ENCODE measurements around the gene PPP2R5A.

The PPP2R5A gene

DNA sequence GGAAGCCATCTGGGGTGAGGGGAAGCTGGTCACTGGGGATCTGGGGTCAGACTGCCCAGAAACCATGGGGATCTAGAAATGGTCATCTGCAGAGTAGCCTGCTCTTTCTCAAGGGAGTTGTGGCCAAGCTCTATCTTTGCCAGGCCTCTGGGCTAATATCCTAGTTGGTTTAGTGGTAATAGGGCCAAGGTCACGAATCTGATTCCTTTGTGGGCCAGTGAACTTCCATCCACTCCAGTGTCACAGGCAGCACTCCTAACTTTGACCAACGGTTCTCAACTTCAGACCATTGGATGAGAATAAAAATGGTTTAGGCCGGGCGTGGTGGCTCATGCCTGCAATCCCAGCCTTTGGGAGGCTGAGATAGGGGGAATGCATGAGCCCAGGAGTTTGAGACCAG, 28.1 kb upstream of the PPP2R5A start:
- Histone ChIP-seq H3K4me3 (ENCODE audit: low read depth, low read length, poor library complexity, severe bottlenecking) (no peak overlapping the region), H3K36me3 (ENCODE audit: insufficient read depth, low read length) (no peaks in the 10 kb centered on the region), H3K9ac (ENCODE audit: low read length) (no peak overlapping the region), H3K4me1 (ENCODE audit: insufficient read depth, low read length, severe bottlenecking) (peaks cover 24% of the 10 kb centered on the region), H3F3A (ENCODE audit: insufficient read depth, low read length) (no peaks in the 10 kb centered on the region), H3K27ac (ENCODE audit: low read depth, low read length, poor library complexity, severe bottlenecking) (no peak overlapping the region), H3K9me2 (ENCODE audit: low read depth, low read length) (no peaks in the 10 kb centered on the region), H4K20me1 (ENCODE audit: insufficient read depth, low read length) (no peaks in the 10 kb centered on the region), H3K4me2 (ENCODE audit: low read length) (no peak overlapping the region), H3K9me3 (ENCODE audit: low read length) (no peaks in the 10 kb centered on the region), H3K27me3 (ENCODE audit: insufficient read depth, low read length) (no peaks in the 10 kb centered on the region), H3K79me2 (ENCODE audit: insufficient read depth, low read length) (no peaks in the 10 kb centered on the region), H2AFZ (ENCODE audit: low read length) (no peak overlapping the region)
- TF ChIP-seq EZH2 (IDR thresholded peaks at IDR 0.05; ENCODE audit: borderline replicate concordance, low read length) = no peak
- TF ChIP-seq, protein P1, sequence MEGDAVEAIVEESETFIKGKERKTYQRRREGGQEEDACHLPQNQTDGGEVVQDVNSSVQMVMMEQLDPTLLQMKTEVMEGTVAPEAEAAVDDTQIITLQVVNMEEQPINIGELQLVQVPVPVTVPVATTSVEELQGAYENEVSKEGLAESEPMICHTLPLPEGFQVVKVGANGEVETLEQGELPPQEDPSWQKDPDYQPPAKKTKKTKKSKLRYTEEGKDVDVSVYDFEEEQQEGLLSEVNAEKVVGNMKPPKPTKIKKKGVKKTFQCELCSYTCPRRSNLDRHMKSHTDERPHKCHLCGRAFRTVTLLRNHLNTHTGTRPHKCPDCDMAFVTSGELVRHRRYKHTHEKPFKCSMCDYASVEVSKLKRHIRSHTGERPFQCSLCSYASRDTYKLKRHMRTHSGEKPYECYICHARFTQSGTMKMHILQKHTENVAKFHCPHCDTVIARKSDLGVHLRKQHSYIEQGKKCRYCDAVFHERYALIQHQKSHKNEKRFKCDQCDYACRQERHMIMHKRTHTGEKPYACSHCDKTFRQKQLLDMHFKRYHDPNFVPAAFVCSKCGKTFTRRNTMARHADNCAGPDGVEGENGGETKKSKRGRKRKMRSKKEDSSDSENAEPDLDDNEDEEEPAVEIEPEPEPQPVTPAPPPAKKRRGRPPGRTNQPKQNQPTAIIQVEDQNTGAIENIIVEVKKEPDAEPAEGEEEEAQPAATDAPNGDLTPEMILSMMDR (IDR thresholded peaks at IDR 0.05; ENCODE audit: low read length) = no peak

DNA sequence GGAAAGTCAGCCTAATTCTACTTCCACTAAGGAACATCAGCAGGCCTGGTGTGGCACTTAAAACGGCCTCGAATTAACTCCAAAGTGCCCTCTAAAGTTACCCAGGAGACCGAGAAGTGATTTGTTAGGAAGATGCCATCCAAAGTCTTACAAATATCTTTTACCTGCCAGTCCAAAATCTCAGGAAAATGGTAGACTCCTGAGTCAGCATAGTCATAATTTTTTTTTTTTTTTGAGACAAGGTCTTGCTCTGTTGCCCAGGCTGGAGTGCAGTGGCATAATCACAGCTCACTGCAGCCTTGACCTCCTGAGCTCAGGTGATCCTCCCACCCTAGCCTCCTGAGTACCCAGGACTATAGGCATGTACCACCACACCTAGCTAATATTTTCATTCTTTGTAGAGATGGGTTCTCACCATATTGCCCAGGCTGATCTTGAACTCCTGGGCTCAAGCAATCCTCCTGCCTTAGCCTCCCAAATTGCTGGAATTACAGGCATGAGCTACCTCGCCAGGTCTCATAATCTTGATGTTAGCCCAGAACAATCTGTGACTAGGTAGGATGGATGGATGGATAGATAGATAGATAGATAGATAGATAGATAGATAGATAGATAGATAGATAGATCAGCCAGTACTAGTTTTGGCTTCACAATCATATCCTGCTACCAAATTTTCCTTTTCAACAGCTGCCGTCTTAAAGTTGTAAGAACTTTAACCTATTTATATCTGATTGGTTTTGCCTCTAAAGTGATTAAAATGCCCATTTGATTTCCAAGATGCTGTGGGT, 25.3 kb upstream of the PPP2R5A start:
- no peaks in the 10 kb centered on the region for H3F3A ChIP-seq (ENCODE audit: insufficient read depth, low read length)
- no peak overlapping the region for H3K4me2 ChIP-seq (ENCODE audit: low read length)
- no peak overlapping the region for H2AFZ ChIP-seq (ENCODE audit: low read length)
- no peak overlapping the region for H3K27ac ChIP-seq (ENCODE audit: low read depth, low read length, poor library complexity, severe bottlenecking)
- H3K4me1 ChIP-seq (ENCODE audit: insufficient read depth, low read length, severe bottlenecking) = peaks cover 21% of the 10 kb centered on the region
- no peaks in the 10 kb centered on the region for H3K9me2 ChIP-seq (ENCODE audit: low read depth, low read length)
- no peak for TF ChIP-seq EZH2 (IDR thresholded peaks at IDR 0.05; ENCODE audit: borderline replicate concordance, low read length)
- TF ChIP-seq, protein P1 (IDR thresholded peaks at IDR 0.05; ENCODE audit: low read length) = no peak
- no peaks in the 10 kb centered on the region for H3K36me3 ChIP-seq (ENCODE audit: insufficient read depth, low read length)
- H3K9me3 ChIP-seq (ENCODE audit: low read length) = no peaks in the 10 kb centered on the region
- no peaks in the 10 kb centered on the region for H3K27me3 ChIP-seq (ENCODE audit: insufficient read depth, low read length)
- H3K9ac ChIP-seq (ENCODE audit: low read length) = no peak overlapping the region
- H3K4me3 ChIP-seq (ENCODE audit: low read depth, low read length, poor library complexity, severe bottlenecking) = no peak overlapping the region
- H3K79me2 ChIP-seq (ENCODE audit: insufficient read depth, low read length) = no peaks in the 10 kb centered on the region
- no peaks in the 10 kb centered on the region for H4K20me1 ChIP-seq (ENCODE audit: insufficient read depth, low read length)

DNA sequence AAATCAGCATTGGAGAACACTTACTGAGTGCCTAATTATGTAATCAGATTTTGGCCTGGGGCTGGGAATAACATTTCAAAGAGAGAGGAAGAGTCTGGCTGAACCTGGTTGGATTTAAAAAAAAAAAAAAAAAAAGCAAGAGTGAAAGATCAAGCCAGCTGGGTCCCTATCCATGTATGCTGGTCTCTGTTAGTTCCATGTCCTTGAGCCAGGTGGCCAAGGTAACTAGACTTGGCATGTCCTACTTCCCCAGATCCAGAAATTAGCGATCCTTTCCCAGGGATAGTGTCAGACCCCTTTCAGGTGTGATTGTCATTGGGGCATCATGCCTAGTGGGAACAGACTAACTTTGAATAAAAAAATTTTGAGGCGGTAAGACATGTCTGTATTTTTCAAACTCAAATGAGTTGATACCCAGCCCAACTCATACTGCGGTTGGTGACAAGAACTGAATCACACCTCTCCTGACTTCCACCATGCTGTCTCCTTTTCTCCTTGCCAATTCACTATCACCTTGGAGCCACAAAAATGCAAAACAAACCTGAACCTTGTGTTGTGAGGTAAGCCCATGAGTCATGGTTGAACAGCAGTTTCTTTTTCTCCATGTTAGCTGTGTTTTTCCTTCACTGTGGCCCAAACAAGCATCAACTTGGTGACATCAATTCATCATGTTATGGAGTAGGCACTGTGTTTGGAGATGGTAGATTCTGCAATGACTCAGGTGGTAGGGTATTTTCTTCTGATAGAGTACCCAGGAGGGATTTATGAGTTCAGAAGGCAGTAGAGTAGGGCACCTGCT, 24.5 kb upstream of the PPP2R5A start:
- no peaks in the 10 kb centered on the region for H3K27me3 ChIP-seq (ENCODE audit: insufficient read depth, low read length)
- no peaks in the 10 kb centered on the region for H3F3A ChIP-seq (ENCODE audit: insufficient read depth, low read length)
- no peaks in the 10 kb centered on the region for H3K36me3 ChIP-seq (ENCODE audit: insufficient read depth, low read length)
- H3K4me3 ChIP-seq (ENCODE audit: low read depth, low read length, poor library complexity, severe bottlenecking) = no peak overlapping the region
- H3K4me1 ChIP-seq (ENCODE audit: insufficient read depth, low read length, severe bottlenecking) = peaks cover 13% of the 10 kb centered on the region
- no peaks in the 10 kb centered on the region for H3K9me3 ChIP-seq (ENCODE audit: low read length)
- no peak overlapping the region for H3K27ac ChIP-seq (ENCODE audit: low read depth, low read length, poor library complexity, severe bottlenecking)
- no peaks in the 10 kb centered on the region for H3K9me2 ChIP-seq (ENCODE audit: low read depth, low read length)
- H3K4me2 ChIP-seq (ENCODE audit: low read length) = no peak overlapping the region
- no peaks in the 10 kb centered on the region for H3K79me2 ChIP-seq (ENCODE audit: insufficient read depth, low read length)
- H2AFZ ChIP-seq (ENCODE audit: low read length) = no peak overlapping the region
- H4K20me1 ChIP-seq (ENCODE audit: insufficient read depth, low read length) = no peaks in the 10 kb centered on the region
- no peak for TF ChIP-seq EZH2 (IDR thresholded peaks at IDR 0.05; ENCODE audit: borderline replicate concordance, low read length)
- TF ChIP-seq, protein P1 (IDR thresholded peaks at IDR 0.05; ENCODE audit: low read length) = no peak
- no peak overlapping the region for H3K9ac ChIP-seq (ENCODE audit: low read length)
